Osteoblast (primary cell): ENCODE data around the gene CEP85L. TPM values are rescaled to one million over a fixed set of nuclear protein-coding genes. Genes with fewer than 3 reads are reported as not detected.

Experiments used
- DNase-seq: peaks from one replicate; pipeline ENCODE4 v3.0.0; 2011; ENCODE audit warnings: low spot score, mixed read lengths; ENCODE audit not compliant: insufficient read length; ENCODE audit errors: missing footprints
- H2AFZ ChIP-seq: 2 replicates; pipeline ENCODE4 v1.6.0; 2011; ENCODE audit warnings: mild to moderate bottlenecking, low read length
- H3K27ac ChIP-seq: 2 replicates; pipeline ENCODE4 v1.5.1; 2011; ENCODE audit warnings: mild to moderate bottlenecking, low read depth, low read length, moderate library complexity
- H3K27me3 ChIP-seq: 2 replicates; pipeline ENCODE4 v1.6.0; 2012; ENCODE audit warnings: mild to moderate bottlenecking, control low read depth, inconsistent platforms, low read length, moderate library complexity; ENCODE audit not compliant: insufficient read depth
- H3K36me3 ChIP-seq: 2 replicates; pipeline ENCODE4 v1.5.1; 2011; ENCODE audit warnings: mild to moderate bottlenecking, low read length, control low read depth, moderate library complexity; ENCODE audit not compliant: insufficient read depth
- H3K4me1 ChIP-seq: 2 replicates; pipeline ENCODE4 v1.5.1; 2011; ENCODE audit warnings: mild to moderate bottlenecking, low read length, control low read depth, moderate library complexity; ENCODE audit not compliant: insufficient read depth
- H3K4me2 ChIP-seq: 2 replicates; pipeline ENCODE4 v1.6.0; 2011; ENCODE audit warnings: mild to moderate bottlenecking, low read length; ENCODE audit not compliant: insufficient read depth
- H3K4me3 ChIP-seq: fragments of 200-600 bp; sonication (generic); 3 replicates; pipeline ENCODE4 v1.5.1; 2012; ENCODE audit warnings: mild to moderate bottlenecking, low read length, inconsistent platforms; ENCODE audit not compliant: insufficient read depth
- H3K79me2 ChIP-seq: 2 replicates; pipeline ENCODE4 v1.6.0; 2012; ENCODE audit warnings: mild to moderate bottlenecking, low read length, control low read depth, inconsistent platforms; ENCODE audit not compliant: insufficient read depth
- H3K9me3 ChIP-seq: 2 replicates; pipeline ENCODE4 v1.5.1; 2011; ENCODE audit warnings: low read depth, low read length, control low read depth
- H4K20me1 ChIP-seq: 2 replicates; pipeline ENCODE4 v1.6.0; 2012; ENCODE audit warnings: mild to moderate bottlenecking, low read length, control low read depth; ENCODE audit not compliant: insufficient read depth
- CTCF ChIP-seq: IDR thresholded peaks from 2 replicates; pipeline ENCODE4 v1.5.1; 2011; ENCODE audit warnings: mild to moderate bottlenecking, low read depth, low read length, moderate library complexity; ENCODE audit errors: extremely low read depth
- total RNA-seq: library from RNA; depleted of rRNA; stranded (reverse); fragments of >200 nt; gene quantifications from 2 replicates; pipeline ENCODE4 v1.2.3, GENCODE V29; 2012

CEP85L gene
- total RNA-seq, 1 donor: 15.2 TPM

DNA sequence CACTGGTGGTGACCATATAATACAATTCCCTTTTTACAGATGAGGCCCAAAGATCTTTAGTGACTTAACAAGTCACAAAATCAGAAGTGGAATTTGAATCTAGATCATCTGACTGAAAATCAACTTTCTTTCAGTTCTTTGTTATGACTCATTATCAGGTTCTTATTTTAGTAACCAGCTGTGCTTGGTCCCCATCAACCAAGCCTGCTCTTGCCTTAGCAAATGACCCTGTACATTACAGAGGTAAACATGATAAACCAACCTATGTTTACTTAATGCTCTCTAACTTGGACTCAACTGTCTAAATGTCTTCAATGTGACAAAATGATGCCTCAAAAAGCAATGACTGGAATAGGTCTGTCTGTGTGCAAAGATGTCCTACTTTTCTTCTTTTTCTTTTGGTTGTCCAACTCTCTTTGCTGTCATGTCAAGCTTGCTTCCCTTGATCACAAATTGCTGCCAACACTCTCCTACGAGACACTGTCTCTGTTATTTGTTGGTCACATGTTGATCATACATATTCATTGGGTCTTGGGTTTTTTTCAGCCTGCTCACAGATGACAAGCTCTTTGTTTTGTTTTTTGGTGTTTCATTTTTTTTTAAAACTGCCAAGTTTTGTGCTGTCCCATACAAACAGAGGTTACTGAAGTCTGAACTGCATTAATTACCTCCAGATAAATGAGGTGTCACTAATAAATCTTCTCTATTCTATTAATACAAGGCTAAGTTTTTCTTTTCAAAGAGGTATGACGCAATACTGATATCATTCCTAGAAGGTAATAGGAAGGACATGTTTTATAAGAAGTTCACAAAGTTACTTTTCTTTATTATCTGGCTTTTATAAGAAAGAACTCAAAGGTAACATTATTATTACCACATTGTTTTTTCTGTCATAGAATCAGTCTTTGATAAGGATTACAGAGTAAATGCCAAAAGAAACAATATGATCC, 165.5 kb downstream of the CEP85L start:
- Histone ChIP-seq H3K4me1 (peaks cover 4% of the 10 kb centered on the region), H3K27me3 (no peaks in the 10 kb centered on the region), H3K79me2 (no peaks in the 10 kb centered on the region), H3K4me2 (no peak overlapping the region), H3K9me3 (peaks cover 5% of the 10 kb centered on the region), H2AFZ (no peak overlapping the region), H4K20me1 (no peaks in the 10 kb centered on the region), H3K4me3 (no peak overlapping the region), H3K27ac (no peak overlapping the region), H3K36me3 (peaks cover 18% of the 10 kb centered on the region)
- DNase-seq: no peak
- no peak for TF ChIP-seq CTCF

- Histone ChIP-seq H3K79me2 (no peaks in the 10 kb centered on the region), H3K27ac (no peak overlapping the region), H2AFZ (no peak overlapping the region), H3K4me1 (no peaks in the 10 kb centered on the region), H3K4me3 (no peak overlapping the region), H4K20me1 (no peaks in the 10 kb centered on the region), H3K36me3 (peaks cover 5% of the 10 kb centered on the region), H3K27me3 (no peaks in the 10 kb centered on the region), H3K4me2 (no peak overlapping the region), H3K9me3 (no peaks in the 10 kb centered on the region)
- TF ChIP-seq CTCF: no peak
- no peak for DNase-seq
Observed at GRCh38 chr6:118476551-118476950, 174.8 kb downstream of the CEP85L start.

- no peak for DNase-seq
- Histone ChIP-seq H3K4me1 (no peaks in the 10 kb centered on the region), H3K27ac (no peak overlapping the region), H4K20me1 (no peaks in the 10 kb centered on the region), H3K36me3 (peaks cover 17% of the 10 kb centered on the region), H3K4me2 (no peak overlapping the region), H3K4me3 (no peak overlapping the region), H3K79me2 (no peaks in the 10 kb centered on the region), H3K9me3 (no peaks in the 10 kb centered on the region), H2AFZ (no peak overlapping the region), H3K27me3 (no peaks in the 10 kb centered on the region)
- TF ChIP-seq CTCF: no peak
Observed at GRCh38 chr6:118473266-118473665, 178.1 kb downstream of the CEP85L start.

DNA sequence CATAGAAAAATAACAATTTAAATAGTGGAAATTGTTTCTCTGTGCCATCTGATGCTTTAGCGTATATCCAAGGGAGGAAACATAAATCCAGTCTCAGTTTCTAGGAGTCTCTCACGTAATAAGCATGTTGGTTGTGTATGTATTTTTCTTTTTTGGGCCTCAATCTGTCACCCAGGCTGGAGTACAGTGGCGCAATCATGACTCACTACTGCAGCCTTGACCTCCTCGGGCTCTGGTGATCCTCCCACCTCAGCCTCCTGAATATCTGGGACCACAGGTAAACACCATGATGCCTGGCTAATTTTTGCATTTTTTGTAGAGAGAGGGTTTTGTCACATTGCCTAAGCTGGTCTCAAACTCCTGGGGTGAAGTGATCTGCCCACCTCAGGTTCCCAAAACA, 181.9 kb downstream of the CEP85L start:
- H4K20me1 ChIP-seq: no peaks in the 10 kb centered on the region
- no peaks in the 10 kb centered on the region for H3K9me3 ChIP-seq
- no peak for DNase-seq
- no peaks in the 10 kb centered on the region for H3K79me2 ChIP-seq
- H3K4me1 ChIP-seq: no peaks in the 10 kb centered on the region
- no peaks in the 10 kb centered on the region for H3K27me3 ChIP-seq
- H3K27ac ChIP-seq: no peak overlapping the region
- H3K36me3 ChIP-seq: peaks cover 31% of the 10 kb centered on the region
- H3K4me3 ChIP-seq: no peak overlapping the region
- no peak for TF ChIP-seq CTCF
- no peak overlapping the region for H3K4me2 ChIP-seq
- no peak overlapping the region for H2AFZ ChIP-seq
